ENCODE data around the gene TYMP. TPM values are rescaled to one million over a fixed set of nuclear protein-coding genes. Genes with fewer than 3 reads are reported as not detected.

The TYMP gene
- total RNA-seq, 4 donors from 2014 or later = 27.4 to 79.2 (median 35.9) TPM

DNA sequence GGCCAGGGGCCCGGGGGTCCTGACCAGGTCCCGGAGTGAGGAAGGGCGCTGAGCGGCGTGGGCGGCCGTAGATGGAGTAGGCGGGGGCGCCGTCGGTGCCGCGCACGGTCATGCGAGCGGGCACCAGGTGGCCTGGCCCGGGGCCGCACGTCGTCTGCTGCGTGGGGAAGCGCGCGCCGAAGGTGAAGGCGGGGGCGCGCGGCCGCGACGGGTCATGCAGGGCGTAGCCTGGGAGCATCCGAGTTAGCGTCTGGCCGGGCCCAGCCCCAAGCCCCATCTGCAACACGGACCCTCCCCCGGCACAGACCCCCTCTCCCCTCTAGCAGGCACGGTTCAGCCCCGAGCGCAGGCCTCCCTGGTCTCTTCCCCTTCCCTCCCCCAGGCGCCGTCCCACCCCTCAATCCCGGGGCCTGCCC, 1.7 kb upstream of the TYMP start:
- H3K4me1 ChIP-seq = peaks cover 31 to 58% (median 53%) of the 10 kb centered on the region in 4 donors
- H3K27me3 ChIP-seq = peaks cover 10 to 76% (median 37%) of the 10 kb centered on the region in 4 donors
- peak overlapping the region; percentile 62 to 72 (median 63) for H3K4me3 ChIP-seq
- H3K27ac ChIP-seq (replicated peaks in 1 of 4) = peak overlapping the region; percentile 79 to 93 (median 88)
- TF ChIP-seq POLR2AphosphoS5 (IDR thresholded peaks at IDR 0.05) (no peak), POLR2A (IDR thresholded peaks at IDR 0.05; ENCODE audit: low read depth) (no peak), EP300 (IDR thresholded peaks at IDR 0.05) (no peak)
- TF ChIP-seq, protein P1, sequence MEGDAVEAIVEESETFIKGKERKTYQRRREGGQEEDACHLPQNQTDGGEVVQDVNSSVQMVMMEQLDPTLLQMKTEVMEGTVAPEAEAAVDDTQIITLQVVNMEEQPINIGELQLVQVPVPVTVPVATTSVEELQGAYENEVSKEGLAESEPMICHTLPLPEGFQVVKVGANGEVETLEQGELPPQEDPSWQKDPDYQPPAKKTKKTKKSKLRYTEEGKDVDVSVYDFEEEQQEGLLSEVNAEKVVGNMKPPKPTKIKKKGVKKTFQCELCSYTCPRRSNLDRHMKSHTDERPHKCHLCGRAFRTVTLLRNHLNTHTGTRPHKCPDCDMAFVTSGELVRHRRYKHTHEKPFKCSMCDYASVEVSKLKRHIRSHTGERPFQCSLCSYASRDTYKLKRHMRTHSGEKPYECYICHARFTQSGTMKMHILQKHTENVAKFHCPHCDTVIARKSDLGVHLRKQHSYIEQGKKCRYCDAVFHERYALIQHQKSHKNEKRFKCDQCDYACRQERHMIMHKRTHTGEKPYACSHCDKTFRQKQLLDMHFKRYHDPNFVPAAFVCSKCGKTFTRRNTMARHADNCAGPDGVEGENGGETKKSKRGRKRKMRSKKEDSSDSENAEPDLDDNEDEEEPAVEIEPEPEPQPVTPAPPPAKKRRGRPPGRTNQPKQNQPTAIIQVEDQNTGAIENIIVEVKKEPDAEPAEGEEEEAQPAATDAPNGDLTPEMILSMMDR (IDR thresholded peaks at IDR 0.05) = no peak
- no CpG with 5 or more reads among the region's 44 CpGs for WGBS
- no peaks in the 10 kb centered on the region for H3K36me3 ChIP-seq
- DNase-seq (ENCODE audit: extremely low spot score) = no peak
- intact Hi-C loops (cut with DNase I) = no loop called here
- no peaks in the 10 kb centered on the region for H3K9me3 ChIP-seq

DNA sequence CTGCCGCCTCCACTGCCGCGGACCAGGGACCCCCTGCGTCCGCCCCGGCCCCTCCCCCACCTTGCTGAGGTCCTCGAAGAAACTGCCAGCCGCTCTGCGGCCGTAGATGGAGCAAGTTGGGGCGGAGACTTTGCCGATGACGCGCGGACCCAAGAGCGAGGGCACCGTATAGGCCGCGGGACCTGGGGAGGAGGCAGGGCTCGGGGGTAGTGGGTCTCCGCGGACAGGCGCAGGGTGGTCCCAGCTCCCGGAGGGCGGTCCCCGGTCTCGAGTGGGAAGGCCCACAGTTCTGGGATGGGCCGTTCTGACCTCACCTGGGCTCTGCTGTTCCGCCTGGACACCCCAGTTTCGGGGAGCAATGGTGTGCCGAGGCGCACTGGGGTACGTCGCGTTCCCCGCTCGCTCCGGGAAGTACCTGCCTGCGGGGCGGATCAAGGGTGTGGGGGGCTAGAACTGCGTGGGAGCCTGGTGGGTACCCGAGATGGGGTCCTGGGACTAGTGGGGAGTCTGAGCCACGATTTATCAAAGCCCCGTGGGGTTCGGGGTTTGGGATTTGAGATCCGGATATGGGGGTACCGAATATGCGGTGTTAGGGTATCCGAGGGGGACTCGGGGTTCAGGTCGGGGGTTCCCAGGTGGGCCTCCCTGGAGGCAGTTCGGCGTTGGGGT, 1.2 kb upstream of the TYMP start:
- Histone ChIP-seq H3K27me3 (peaks cover 10 to 70% (median 37%) of the 10 kb centered on the region in 4 donors), H3K27ac (replicated peaks in 1 of 4) (peak overlapping the region; percentile 79 to 93 (median 88)), H3K4me1 (peaks cover 35 to 64% (median 59%) of the 10 kb centered on the region in 4 donors), H3K36me3 (no peaks in the 10 kb centered on the region), H3K4me3 (peak overlapping the region; percentile 62 to 72 (median 63)), H3K9me3 (no peaks in the 10 kb centered on the region)
- WGBS = no CpG with 5 or more reads among the region's 53 CpGs
- intact Hi-C loops (cut with DNase I) = no loop called here
- TF ChIP-seq POLR2A (IDR thresholded peaks at IDR 0.05; ENCODE audit: low read depth) (peak; percentile 76), EP300 (IDR thresholded peaks at IDR 0.05) (no peak), POLR2AphosphoS5 (IDR thresholded peaks at IDR 0.05) (peak; percentile 82 to 85)
- TF ChIP-seq, protein P1 (IDR thresholded peaks at IDR 0.05) = no peak
- no peak for DNase-seq (ENCODE audit: extremely low spot score)

DNA sequence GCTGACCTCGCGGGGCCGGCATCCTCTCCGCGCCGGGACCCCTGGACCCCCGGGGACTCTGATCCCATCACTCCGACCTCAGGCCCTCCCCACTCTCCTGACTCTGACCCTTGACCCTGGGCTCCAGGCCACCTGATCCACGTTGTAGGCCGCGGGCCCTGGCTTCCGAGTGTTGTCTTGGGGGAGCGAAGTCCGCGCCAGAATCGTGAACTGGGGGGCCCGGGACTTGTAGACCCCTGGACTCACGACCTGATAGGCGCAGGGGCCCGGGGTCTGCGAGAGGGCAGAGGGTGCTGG, 716 bp upstream of the TYMP start:
- TF ChIP-seq EP300 (IDR thresholded peaks at IDR 0.05) (no peak), POLR2AphosphoS5 (IDR thresholded peaks at IDR 0.05) (no peak), POLR2A (IDR thresholded peaks at IDR 0.05; ENCODE audit: low read depth) (no peak)
- TF ChIP-seq, protein P1 (IDR thresholded peaks at IDR 0.05) = no peak
- no CpG with 5 or more reads among the region's 21 CpGs for WGBS
- Histone ChIP-seq H3K36me3 (no peaks in the 10 kb centered on the region), H3K27me3 (peaks cover 10 to 65% (median 37%) of the 10 kb centered on the region in 4 donors), H3K9me3 (no peaks in the 10 kb centered on the region), H3K4me3 (peak overlapping the region; percentile 62 to 72 (median 63)), H3K4me1 (peaks cover 35 to 68% (median 61%) of the 10 kb centered on the region in 4 donors), H3K27ac (replicated peaks in 1 of 4) (peak overlapping the region; percentile 79 to 93 (median 88))
- intact Hi-C loops (cut with DNase I) = no loop called here
- no peak for DNase-seq (ENCODE audit: extremely low spot score)

DNA sequence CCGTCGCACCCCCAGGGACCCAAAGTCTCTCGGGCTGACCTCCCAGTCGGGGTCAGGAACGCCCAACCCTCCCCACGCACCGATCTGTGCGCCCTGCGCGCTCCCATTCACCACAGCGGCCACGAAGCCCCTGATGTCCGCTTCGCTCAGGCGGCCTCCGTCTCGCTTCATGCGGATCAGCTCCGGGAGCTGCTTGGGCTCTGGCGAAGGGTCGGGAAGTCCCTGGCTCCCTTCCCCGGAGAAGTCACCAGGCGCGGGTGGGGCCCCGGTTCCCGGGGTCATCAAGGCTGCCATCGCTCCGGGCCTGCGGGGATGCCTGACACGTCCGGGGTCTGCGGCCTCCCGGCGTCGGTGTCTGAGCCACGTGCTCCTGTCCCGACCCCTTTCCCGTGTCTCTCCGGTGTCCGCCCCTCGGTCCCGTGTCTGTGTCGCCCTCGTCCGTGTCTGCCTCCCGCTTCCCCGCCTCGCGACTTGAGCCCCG, 356 bp downstream of the TYMP start:
- WGBS = no CpG with 5 or more reads among the region's 50 CpGs
- H3K27me3 ChIP-seq = peaks cover 10 to 55% (median 37%) of the 10 kb centered on the region in 4 donors
- intact Hi-C loops (cut with DNase I) = loop anchor here (5.0 kb wide), 1 partner anchor 53 kb away; the partner anchor contains the start of gene CHKB
- TF ChIP-seq, protein P1 (IDR thresholded peaks at IDR 0.05) = no peak
- no peak for TF ChIP-seq POLR2AphosphoS5 (IDR thresholded peaks at IDR 0.05)
- TF ChIP-seq POLR2A (IDR thresholded peaks at IDR 0.05; ENCODE audit: low read depth) = no peak
- no peak for TF ChIP-seq EP300 (IDR thresholded peaks at IDR 0.05)
- no peaks in the 10 kb centered on the region for H3K9me3 ChIP-seq
- H3K36me3 ChIP-seq = no peaks in the 10 kb centered on the region
- H3K4me3 ChIP-seq = peak overlapping the region; percentile 62 to 72 (median 63)
- peaks cover 41 to 77% (median 68%) of the 10 kb centered on the region in 4 donors for H3K4me1 ChIP-seq
- H3K27ac ChIP-seq (replicated peaks in 1 of 4) = peak overlapping the region; percentile 79 to 93 (median 88)
- DNase-seq (ENCODE audit: extremely low spot score) = no peak
